ENCODE results near the gene ASMTL.
"Not testable (repeated sequence)": the region's sequence is repeated elsewhere in the genome, so short reads cannot be mapped to it uniquely, and the experiment has no call there.

The ASMTL gene

DNA sequence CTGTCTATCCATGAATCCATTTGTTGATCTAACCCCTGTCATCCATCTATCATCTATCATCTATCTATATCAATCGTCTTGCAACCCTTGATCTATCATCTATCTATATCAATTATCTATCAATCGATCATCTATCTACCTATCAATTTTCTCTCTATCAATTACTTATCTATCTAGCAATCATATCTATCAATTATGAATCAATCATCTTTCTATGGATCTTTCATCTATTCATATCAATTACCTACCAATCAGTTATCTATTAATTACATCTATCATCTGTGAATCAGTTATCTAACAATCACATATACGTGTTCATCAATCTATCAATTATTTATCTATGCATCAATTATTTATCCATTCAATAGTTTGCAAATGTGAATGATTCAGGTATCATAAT lies 24.5 kb upstream of the ASMTL start:
- H3K36me3 ChIP-seq = no peaks in the 10 kb centered on the region
- H3K4me3 ChIP-seq (ENCODE audit: low read depth, low read length) = no peak overlapping the region
- no peak overlapping the region for H3K27ac ChIP-seq
- DNase-seq = no peak
- TF ChIP-seq, protein P1, sequence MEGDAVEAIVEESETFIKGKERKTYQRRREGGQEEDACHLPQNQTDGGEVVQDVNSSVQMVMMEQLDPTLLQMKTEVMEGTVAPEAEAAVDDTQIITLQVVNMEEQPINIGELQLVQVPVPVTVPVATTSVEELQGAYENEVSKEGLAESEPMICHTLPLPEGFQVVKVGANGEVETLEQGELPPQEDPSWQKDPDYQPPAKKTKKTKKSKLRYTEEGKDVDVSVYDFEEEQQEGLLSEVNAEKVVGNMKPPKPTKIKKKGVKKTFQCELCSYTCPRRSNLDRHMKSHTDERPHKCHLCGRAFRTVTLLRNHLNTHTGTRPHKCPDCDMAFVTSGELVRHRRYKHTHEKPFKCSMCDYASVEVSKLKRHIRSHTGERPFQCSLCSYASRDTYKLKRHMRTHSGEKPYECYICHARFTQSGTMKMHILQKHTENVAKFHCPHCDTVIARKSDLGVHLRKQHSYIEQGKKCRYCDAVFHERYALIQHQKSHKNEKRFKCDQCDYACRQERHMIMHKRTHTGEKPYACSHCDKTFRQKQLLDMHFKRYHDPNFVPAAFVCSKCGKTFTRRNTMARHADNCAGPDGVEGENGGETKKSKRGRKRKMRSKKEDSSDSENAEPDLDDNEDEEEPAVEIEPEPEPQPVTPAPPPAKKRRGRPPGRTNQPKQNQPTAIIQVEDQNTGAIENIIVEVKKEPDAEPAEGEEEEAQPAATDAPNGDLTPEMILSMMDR (IDR thresholded peaks at IDR 0.05; ENCODE audit: low read depth, low read length) = no peak
- no peaks in the 10 kb centered on the region for H3K27me3 ChIP-seq (ENCODE audit: insufficient read depth, low read depth, severe bottlenecking)
- H3K9me3 ChIP-seq (ENCODE audit: severe bottlenecking) = peaks cover 9% of the 10 kb centered on the region

DNA sequence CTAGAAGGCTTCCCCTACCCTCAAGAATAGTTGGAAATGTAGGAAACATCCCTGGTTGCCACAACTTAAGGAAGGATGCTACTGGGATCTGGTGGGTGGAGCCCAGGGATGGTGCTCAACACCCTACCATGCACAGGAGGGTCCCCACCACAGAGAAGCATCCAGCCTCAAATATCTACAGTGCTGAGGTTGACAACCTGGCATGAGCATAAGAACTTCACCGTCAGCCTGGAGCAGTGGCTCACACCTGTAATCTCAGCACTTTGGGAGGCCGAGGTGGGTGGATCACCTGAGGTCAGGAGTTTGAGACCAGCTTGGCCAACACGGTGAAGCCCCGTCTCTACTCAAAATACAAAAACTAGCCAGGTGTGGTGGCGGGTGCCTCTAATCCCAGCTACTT lies 24.0 kb upstream of the ASMTL start:
- Histone ChIP-seq H3K9me3 (ENCODE audit: severe bottlenecking) (peaks cover 9% of the 10 kb centered on the region), H3K4me3 (ENCODE audit: low read depth, low read length) (no peak overlapping the region), H3K36me3 (no peaks in the 10 kb centered on the region), H3K27me3 (ENCODE audit: insufficient read depth, low read depth, severe bottlenecking) (no peaks in the 10 kb centered on the region), H3K27ac (no peak overlapping the region)
- DNase-seq = no peak
- TF ChIP-seq, protein P1 (IDR thresholded peaks at IDR 0.05; ENCODE audit: low read depth, low read length) = no peak

DNA sequence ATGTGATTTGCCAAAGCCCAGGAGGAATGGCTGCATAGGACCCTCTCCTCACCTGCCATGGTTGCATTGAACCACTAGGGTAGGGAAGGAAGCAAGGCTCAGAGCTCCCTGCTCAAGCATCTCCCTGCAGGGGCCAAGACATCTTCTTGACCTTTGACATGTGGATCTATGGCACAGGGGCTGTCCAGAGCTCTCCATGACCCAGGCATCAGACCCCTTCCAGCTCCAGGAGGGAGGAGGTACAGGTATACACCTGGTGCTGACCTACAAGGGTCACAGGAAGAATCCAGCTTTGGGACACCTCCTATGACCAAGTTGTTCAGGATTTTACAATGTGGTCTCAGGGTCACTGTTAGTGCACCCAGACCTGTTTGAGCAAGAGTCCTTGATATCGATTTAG lies 23.2 kb upstream of the ASMTL start:
- no peak overlapping the region for H3K4me3 ChIP-seq (ENCODE audit: low read depth, low read length)
- no peak for DNase-seq
- H3K27me3 ChIP-seq (ENCODE audit: insufficient read depth, low read depth, severe bottlenecking) = no peaks in the 10 kb centered on the region
- no peaks in the 10 kb centered on the region for H3K36me3 ChIP-seq
- H3K9me3 ChIP-seq (ENCODE audit: severe bottlenecking) = peaks cover 9% of the 10 kb centered on the region
- no peak overlapping the region for H3K27ac ChIP-seq
- TF ChIP-seq, protein P1 (IDR thresholded peaks at IDR 0.05; ENCODE audit: low read depth, low read length) = no peak

DNA sequence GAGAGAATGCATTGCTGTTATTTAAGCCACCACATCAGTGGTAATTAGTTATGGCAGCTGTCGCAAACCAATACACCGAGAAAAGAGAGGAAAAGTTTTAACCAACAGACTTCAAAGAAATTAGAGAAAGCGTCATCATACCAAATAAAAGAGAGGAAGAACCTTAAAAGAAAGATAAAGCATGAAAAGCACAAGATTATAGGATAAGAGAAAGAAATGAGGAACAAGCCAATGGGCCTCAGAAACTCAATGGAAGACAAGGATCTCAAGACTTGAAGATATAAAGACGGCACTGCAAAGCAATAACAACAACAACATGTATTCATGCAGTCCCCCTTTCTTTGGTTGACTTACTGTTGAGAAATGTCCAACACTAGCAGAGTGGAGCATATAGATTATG lies 22.8 kb upstream of the ASMTL start:
- no peaks in the 10 kb centered on the region for H3K36me3 ChIP-seq
- TF ChIP-seq, protein P1 (IDR thresholded peaks at IDR 0.05; ENCODE audit: low read depth, low read length) = no peak
- no peak overlapping the region for H3K27ac ChIP-seq
- H3K9me3 ChIP-seq (ENCODE audit: severe bottlenecking) = peaks cover 9% of the 10 kb centered on the region
- no peak for DNase-seq
- H3K27me3 ChIP-seq (ENCODE audit: insufficient read depth, low read depth, severe bottlenecking) = no peaks in the 10 kb centered on the region
- H3K4me3 ChIP-seq (ENCODE audit: low read depth, low read length) = no peak overlapping the region

DNA sequence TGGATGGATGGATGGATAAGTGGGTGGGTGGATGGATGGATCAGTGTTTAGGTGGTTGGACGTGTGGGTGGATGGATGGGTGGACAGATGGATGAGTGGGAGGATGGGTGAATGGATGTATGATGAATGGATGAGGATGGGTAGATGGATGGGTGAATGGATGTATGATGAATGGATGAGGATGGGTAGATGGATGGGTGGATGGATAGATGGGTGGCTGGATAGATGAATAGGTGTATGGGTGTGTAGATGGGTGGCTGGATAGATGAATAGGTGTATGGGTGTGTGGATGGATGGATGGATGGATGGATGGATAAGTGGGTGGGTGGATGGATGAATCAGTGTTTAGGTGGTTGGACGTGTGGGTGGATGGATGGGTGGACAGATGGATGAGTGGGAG lies 21.9 kb upstream of the ASMTL start:
- H3K9me3 ChIP-seq (ENCODE audit: severe bottlenecking); DNase-seq; H3K36me3 ChIP-seq; H3K4me3 ChIP-seq (ENCODE audit: low read depth, low read length); H3K27me3 ChIP-seq (ENCODE audit: insufficient read depth, low read depth, severe bottlenecking); H3K27ac ChIP-seq: not testable (repeated sequence)

DNA sequence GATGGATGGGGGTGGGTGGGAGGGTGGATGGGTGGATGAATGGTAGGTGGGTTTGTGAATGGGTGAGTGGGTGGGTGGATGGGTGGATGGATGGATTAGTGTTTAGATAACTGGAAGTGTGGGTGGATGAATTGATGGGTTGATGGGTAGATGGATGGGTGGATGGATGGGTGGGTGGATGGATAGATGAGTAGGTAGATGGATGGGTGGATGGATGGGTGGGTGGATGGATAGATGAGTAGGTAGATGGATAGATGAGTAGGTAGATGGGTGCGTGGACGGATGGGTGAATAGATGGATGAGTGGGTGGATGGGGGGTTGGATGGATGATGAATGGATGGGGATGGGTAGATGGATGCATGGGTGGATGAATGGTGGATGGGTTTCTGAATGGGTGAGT lies 20.3 kb upstream of the ASMTL start:
- TF ChIP-seq, protein P1 (IDR thresholded peaks at IDR 0.05; ENCODE audit: low read depth, low read length) = no peak

More for the DNA sequence above, 20.3 kb upstream of the ASMTL start:
- no peaks in the 10 kb centered on the region for H3K9me3 ChIP-seq (ENCODE audit: severe bottlenecking)
- peaks cover 3% of the 10 kb centered on the region for H3K27me3 ChIP-seq (ENCODE audit: insufficient read depth, low read depth, severe bottlenecking)
- no peak for DNase-seq
- no peaks in the 10 kb centered on the region for H3K36me3 ChIP-seq
- no peak overlapping the region for H3K4me3 ChIP-seq (ENCODE audit: low read depth, low read length)
- H3K27ac ChIP-seq = no peak overlapping the region

All from WERI-Rb-1 (cell line).